Nephron (organoid): ENCODE results near the gene RNU1-2.
"Not testable (repeated sequence)": the region's sequence is repeated elsewhere in the genome, so short reads cannot be mapped to it uniquely, and the experiment has no call there.

Source experiments
- H3K27ac Mint-ChIP-seq, 3 experiments: 2 replicates each; pipeline ENCODE4 v1.8.0; 2020; ENCODE audit warnings: mixed read lengths in 3 of 3, mild to moderate bottlenecking in 2 of 3, moderate library complexity in 1 of 3
- H3K27me3 Mint-ChIP-seq: 2 replicates; pipeline ENCODE4 v1.8.0; 2021; ENCODE audit warnings: low read depth, mild to moderate bottlenecking, moderate library complexity, mixed read lengths
- H3K36me3 Mint-ChIP-seq: 2 replicates; pipeline ENCODE4 v1.8.0; 2020; ENCODE audit warnings: low read depth, mixed read lengths
- H3K4me1 Mint-ChIP-seq: 2 replicates; pipeline ENCODE4 v1.8.0; 2020; ENCODE audit warnings: mixed read lengths
- H3K4me3 Mint-ChIP-seq, 3 experiments: 2 replicates each; pipeline ENCODE4 v1.8.0; 2020; ENCODE audit warnings: mild to moderate bottlenecking in 3 of 3, mixed read lengths in 3 of 3, moderate library complexity in 2 of 3
- H3K9me3 Mint-ChIP-seq: 2 replicates; pipeline ENCODE4 v1.8.0; 2020; ENCODE audit warnings: mixed read lengths
- CTCF ChIP-seq, 3 experiments: fragments of 200-600 bp; sonication (generic); IDR thresholded peaks; one replicate each; pipeline ENCODE4 v1.5.0; 2021; ENCODE audit warnings: antibody characterized with exemption in 3 of 3; ENCODE audit not compliant: unreplicated experiment in 3 of 3

The RNU1-2 gene

GRCh38 chr1:16907870-16908758 lies 12.3 kb downstream of the RNU1-2 start:
- Mint-ChIP-seq H3K36me3 (no peaks in the 10 kb centered on the region), H3K4me1 (peaks cover 19% of the 10 kb centered on the region), H3K27ac (peak overlapping the region in 1 of 3 experiments; percentile 71), H3K4me3 (no peak overlapping the region), H3K27me3 (peaks cover 7% of the 10 kb centered on the region), H3K9me3 (no peaks in the 10 kb centered on the region)
- no peak for TF ChIP-seq CTCF (IDR thresholded peaks at IDR 0.05; ENCODE audit: unreplicated experiment in 3 of 3)

- peak overlapping the region; percentile 39 to 50 (median 44) for H3K4me3 Mint-ChIP-seq
- TF ChIP-seq CTCF (IDR thresholded peaks at IDR 0.05; ENCODE audit: unreplicated experiment in 3 of 3): peak in 1 of 3 experiments; percentile 20
Observed at GRCh38 chr1:16911851-16912721, 16.3 kb downstream of the RNU1-2 start.

GRCh38 chr1:16912742-16913141 lies 17.0 kb downstream of the RNU1-2 start:
- not testable (repeated sequence) for H3K27me3 Mint-ChIP-seq, H3K9me3 Mint-ChIP-seq, H3K36me3 Mint-ChIP-seq
- peak overlapping the region in 1 of 3 experiments; percentile 79 for H3K27ac Mint-ChIP-seq
- H3K4me3 Mint-ChIP-seq: peak overlapping the region; percentile 83 to 84 (median 83)
- H3K4me1 Mint-ChIP-seq: peaks cover 15% of the 10 kb centered on the region

More at GRCh38 chr1:16911851-16912721, 16.3 kb downstream of the RNU1-2 start:
- not testable (repeated sequence) for H3K27me3 Mint-ChIP-seq, H3K36me3 Mint-ChIP-seq, H3K9me3 Mint-ChIP-seq
- peaks cover 19% of the 10 kb centered on the region for H3K4me1 Mint-ChIP-seq
- peak overlapping the region in 1 of 3 experiments; percentile 33 for H3K27ac Mint-ChIP-seq

GRCh38 chr1:16913181-16913832 lies 17.5 kb downstream of the RNU1-2 start:
- peak overlapping the region in 2 of 3 experiments; percentile 79 to 93 for H3K27ac Mint-ChIP-seq
- peaks cover 3% of the 10 kb centered on the region for H3K27me3 Mint-ChIP-seq
- peaks cover 14% of the 10 kb centered on the region for H3K4me1 Mint-ChIP-seq
- TF ChIP-seq CTCF (IDR thresholded peaks at IDR 0.05; ENCODE audit: unreplicated experiment in 3 of 3): no peak
- no peaks in the 10 kb centered on the region for H3K9me3 Mint-ChIP-seq
- H3K36me3 Mint-ChIP-seq: no peaks in the 10 kb centered on the region
- peak overlapping the region; percentile 83 to 84 (median 83) for H3K4me3 Mint-ChIP-seq

- Mint-ChIP-seq H3K4me1 (peaks cover 14% of the 10 kb centered on the region), H3K27ac (peak overlapping the region in 2 of 3 experiments; percentile 79 to 93), H3K36me3 (no peaks in the 10 kb centered on the region), H3K4me3 (peak overlapping the region; percentile 83 to 90 (median 84)), H3K27me3 (peaks cover 3% of the 10 kb centered on the region), H3K9me3 (no peaks in the 10 kb centered on the region)
- TF ChIP-seq CTCF (IDR thresholded peaks at IDR 0.05; ENCODE audit: unreplicated experiment in 3 of 3): no peak
Observed at GRCh38 chr1:16913833-16914662, 18.3 kb downstream of the RNU1-2 start.

- H3K9me3 Mint-ChIP-seq, H3K36me3 Mint-ChIP-seq, H3K4me1 Mint-ChIP-seq: not testable (repeated sequence)
Observed at GRCh38 chr1:16914928-16915626, 19.3 kb downstream of the RNU1-2 start.

More at GRCh38 chr1:16914928-16915626, 19.3 kb downstream of the RNU1-2 start:
- H3K27me3 Mint-ChIP-seq: not testable (repeated sequence)
- Mint-ChIP-seq H3K4me3 (peak overlapping the region; percentile 83 to 90 (median 84)), H3K27ac (peak overlapping the region; percentile 72 to 89 (median 77))
